Esophagus squamous epithelium (tissue), 5 donors: ENCODE data around the gene SHLD1. TPM values are rescaled to one million over a fixed set of nuclear protein-coding genes. Genes with fewer than 3 reads are reported as not detected.
"Not testable (repeated sequence)": the region's sequence is repeated elsewhere in the genome, so short reads cannot be mapped to it uniquely, and the experiment has no call there.

Experiments used
- DNase-seq: peaks from one replicate; lab custom pipeline; 2025; lab: John Stamatoyannopoulos, UW
- H3K27ac ChIP-seq, 4 donors: fragments of 200-600 bp; sonication (generic); one replicate each; pipeline ENCODE4 v1.5.1; 2016 to 2019; ENCODE audit warnings: mild to moderate bottlenecking in 1 of 4
- H3K27me3 ChIP-seq, 4 donors: fragments of 200-600 bp; sonication (generic); 1 replicate in 3 of 4; 2 replicates in 1 of 4; pipeline versions ENCODE4 v1.5.1 to v1.6.0; 2017 to 2021; ENCODE audit warnings: antibody characterized with exemption in 1 of 4
- H3K36me3 ChIP-seq, 3 donors: fragments of 200-600 bp; sonication (generic); one replicate each; pipeline ENCODE4 v1.5.1; 2016 to 2019
- H3K4me1 ChIP-seq, 3 donors: fragments of 200-600 bp; sonication (generic); one replicate each; pipeline ENCODE4 v1.5.1; 2017 to 2019
- H3K4me3 ChIP-seq, 4 donors: fragments of 200-600 bp; sonication (generic); 1 replicate in 3 of 4; 2 replicates in 1 of 4; pipeline ENCODE4 v1.5.1; 2016 to 2019; ENCODE audit warnings: mild to moderate bottlenecking in 2 of 4, moderate library complexity in 1 of 4
- H3K9me3 ChIP-seq, 3 donors: fragments of 200-600 bp; sonication (generic); one replicate each; pipeline ENCODE4 v1.5.1; 2016 to 2019
- POLR2A ChIP-seq, 4 donors: fragments of 450-650 bp; IDR thresholded peaks; one replicate each; pipeline ENCODE4 v1.6.1; 2017; ENCODE audit warnings: antibody characterized with exemption in 4 of 4, mild to moderate bottlenecking in 4 of 4, moderate library complexity in 3 of 4
- WGBS, 2 donors: methylation state at CpG; one replicate each; pipeline ENCODE4 v1.1.5; 2018; 5-methylcytosine and 5-hydroxymethylcytosine counted together
- intact Hi-C: fragments of 100-400 bp; cut with DNase I; formaldehyde crosslinking; loops from one replicate; pipeline ENCODE4 v1.15.0; 2022
- total RNA-seq, 4 donors: library from RNA; depleted of rRNA; stranded (reverse); fragments of >200 nt; gene quantifications; one replicate each; pipeline ENCODE4 v1.1.0, GENCODE V29; 2016
- TF ChIP-seq, protein P1 (sequence below), 6 experiments: fragments of 450-650 bp in 4 of 6; fragments of 200-600 bp in 2 of 6; sonication (generic) in 2 of 6; IDR thresholded peaks; one replicate each; pipeline ENCODE4 v1.5.1; 2016 to 2019; ENCODE audit warnings: antibody characterized with exemption in 6 of 6, mild to moderate bottlenecking in 4 of 6, moderate library complexity in 4 of 6
- donor health status: DM: yes; HTN: yes; CAD: no.

The SHLD1 gene
- total RNA-seq, 4 donors from 2014 or later = 1.2 to 3.6 (median 2.0) TPM

DNA sequence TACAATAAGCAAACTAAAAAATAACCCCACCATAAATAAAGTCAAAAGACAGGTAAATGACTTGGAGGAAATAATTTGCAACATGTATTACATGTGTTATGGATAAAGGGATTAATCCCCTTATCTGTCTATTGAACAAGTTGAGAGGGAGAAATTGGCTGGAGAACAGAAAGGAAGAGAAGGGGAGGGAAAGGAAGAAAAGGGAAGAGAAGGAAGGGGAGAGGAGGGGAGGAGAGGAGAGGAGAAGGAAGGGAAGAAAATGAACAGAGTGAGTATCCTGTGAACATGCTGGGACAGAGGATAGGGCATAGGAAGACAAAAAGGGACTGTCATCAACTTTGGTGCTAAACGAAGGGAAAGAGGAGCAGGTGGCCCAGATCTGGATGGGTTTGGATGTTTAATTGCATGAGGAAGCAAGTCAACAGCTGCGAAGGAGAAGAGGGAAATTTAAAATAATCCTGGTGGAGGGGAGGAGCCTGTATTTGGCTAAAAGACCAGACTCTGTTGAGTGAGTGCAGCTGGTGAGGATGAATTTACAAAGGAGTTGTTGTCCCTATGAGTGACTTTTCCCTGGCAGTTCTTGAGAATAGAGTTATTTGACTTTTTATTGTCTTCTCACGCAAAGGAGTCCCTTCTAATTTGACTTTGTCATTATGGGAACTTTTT, 14.2 kb upstream of the SHLD1 start:
- DNase-seq = no peak
- 46 to 47% methylated on average over 3 of the region's 3 CpGs for WGBS, 2 donors
- Histone ChIP-seq H3K4me1 (peaks cover 4 to 27% (median 14%) of the 10 kb centered on the region in 3 donors), H3K27ac (peak overlapping the region in 2 of 4 donors; percentile 14 to 26), H3K27me3 (no peaks in the 10 kb centered on the region), H3K36me3 (no peaks in the 10 kb centered on the region), H3K4me3 (no peak overlapping the region), H3K9me3 (no peaks in the 10 kb centered on the region)
- intact Hi-C loops = no loop called here
- TF ChIP-seq, protein P1, sequence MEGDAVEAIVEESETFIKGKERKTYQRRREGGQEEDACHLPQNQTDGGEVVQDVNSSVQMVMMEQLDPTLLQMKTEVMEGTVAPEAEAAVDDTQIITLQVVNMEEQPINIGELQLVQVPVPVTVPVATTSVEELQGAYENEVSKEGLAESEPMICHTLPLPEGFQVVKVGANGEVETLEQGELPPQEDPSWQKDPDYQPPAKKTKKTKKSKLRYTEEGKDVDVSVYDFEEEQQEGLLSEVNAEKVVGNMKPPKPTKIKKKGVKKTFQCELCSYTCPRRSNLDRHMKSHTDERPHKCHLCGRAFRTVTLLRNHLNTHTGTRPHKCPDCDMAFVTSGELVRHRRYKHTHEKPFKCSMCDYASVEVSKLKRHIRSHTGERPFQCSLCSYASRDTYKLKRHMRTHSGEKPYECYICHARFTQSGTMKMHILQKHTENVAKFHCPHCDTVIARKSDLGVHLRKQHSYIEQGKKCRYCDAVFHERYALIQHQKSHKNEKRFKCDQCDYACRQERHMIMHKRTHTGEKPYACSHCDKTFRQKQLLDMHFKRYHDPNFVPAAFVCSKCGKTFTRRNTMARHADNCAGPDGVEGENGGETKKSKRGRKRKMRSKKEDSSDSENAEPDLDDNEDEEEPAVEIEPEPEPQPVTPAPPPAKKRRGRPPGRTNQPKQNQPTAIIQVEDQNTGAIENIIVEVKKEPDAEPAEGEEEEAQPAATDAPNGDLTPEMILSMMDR (IDR thresholded peaks at IDR 0.05) = no peak
- TF ChIP-seq POLR2A (IDR thresholded peaks at IDR 0.05) = no peak

DNA sequence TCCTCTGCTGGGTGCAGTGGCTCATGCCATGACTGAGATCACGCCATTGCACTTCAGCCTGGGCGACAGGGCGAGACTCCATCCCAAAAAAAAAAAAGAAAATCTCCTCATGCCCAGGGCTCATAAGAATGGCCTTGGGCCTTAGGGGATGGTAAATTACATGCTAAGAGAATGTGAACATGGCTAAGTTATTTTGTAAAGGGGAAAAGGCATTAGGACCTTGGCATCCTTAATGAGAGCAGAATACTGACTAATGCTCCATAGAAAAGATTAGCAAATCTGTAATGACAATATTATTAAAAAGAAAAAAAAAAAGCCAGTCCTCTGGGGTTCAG, 12.6 kb upstream of the SHLD1 start:
- 25 to 96% methylated on average over 3 of the region's 3 CpGs for WGBS, 2 donors
- Histone ChIP-seq H3K4me3 (no peak overlapping the region), H3K36me3 (no peaks in the 10 kb centered on the region), H3K4me1 (peaks cover 4 to 22% (median 14%) of the 10 kb centered on the region in 3 donors), H3K27me3 (no peaks in the 10 kb centered on the region), H3K9me3 (no peaks in the 10 kb centered on the region), H3K27ac (no peak overlapping the region)
- TF ChIP-seq, protein P1 (IDR thresholded peaks at IDR 0.05) = no peak
- TF ChIP-seq POLR2A (IDR thresholded peaks at IDR 0.05) = no peak
- intact Hi-C loops = no loop called here
- no peak for DNase-seq

DNA sequence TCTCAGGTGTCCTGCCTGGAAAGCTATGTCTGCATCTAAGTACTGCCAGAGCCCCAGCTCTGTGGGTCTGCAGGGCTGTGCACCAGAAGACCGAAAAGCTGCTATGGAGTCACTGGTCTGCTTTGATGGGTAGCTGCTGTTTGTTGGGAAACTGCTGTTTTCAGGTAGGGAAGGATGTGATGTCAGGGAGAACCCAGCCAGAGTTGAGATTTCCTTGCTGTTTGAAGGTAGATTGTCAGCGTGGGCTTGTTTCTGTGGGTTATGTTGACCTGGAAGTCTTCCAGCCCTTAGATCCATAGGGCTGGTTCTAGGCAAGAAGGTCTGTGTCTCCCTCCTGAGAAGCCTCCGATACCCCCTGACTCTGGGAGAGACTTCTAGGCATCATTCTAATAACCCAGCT, 12.2 kb upstream of the SHLD1 start:
- intact Hi-C loops = no loop called here
- 81 to 88% methylated on average over 3 of the region's 3 CpGs for WGBS, 2 donors
- H3K27ac ChIP-seq = no peak overlapping the region

DNA sequence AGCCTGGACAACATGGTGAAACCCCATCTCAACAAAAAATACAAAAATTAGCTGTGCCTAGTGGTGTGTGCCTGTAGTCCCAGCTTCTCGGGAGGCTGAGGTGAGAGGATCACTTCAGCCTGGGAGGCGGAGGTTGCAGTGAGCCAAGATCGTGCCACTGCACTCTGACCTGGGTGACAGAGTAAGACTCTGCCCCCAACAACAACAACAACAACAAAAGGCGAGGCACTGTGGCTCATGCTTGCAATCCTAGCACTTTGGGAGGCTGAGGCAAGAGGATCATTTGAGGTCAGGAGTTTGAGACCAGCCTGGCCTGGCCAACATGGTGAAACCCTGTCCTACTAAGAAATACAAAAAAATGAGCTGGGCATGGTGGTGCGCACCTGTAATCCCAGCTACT, 9.6 kb upstream of the SHLD1 start:
- H3K4me3 ChIP-seq, DNase-seq, H3K27ac ChIP-seq, intact Hi-C loops, H3K9me3 ChIP-seq, H3K27me3 ChIP-seq, H3K36me3 ChIP-seq: not testable (repeated sequence)
- 80 to 91% methylated on average over 1 to 5 of the region's 5 CpGs for WGBS, 2 donors
- peaks cover 4 to 22% (median 14%) of the 10 kb centered on the region in 3 donors for H3K4me1 ChIP-seq

More for the DNA sequence above, 12.2 kb upstream of the SHLD1 start:
- Histone ChIP-seq H3K4me3 (no peak overlapping the region), H3K27me3 (no peaks in the 10 kb centered on the region), H3K9me3 (no peaks in the 10 kb centered on the region), H3K36me3 (no peaks in the 10 kb centered on the region), H3K4me1 (peaks cover 4 to 22% (median 14%) of the 10 kb centered on the region in 3 donors)
- no peak for DNase-seq
- TF ChIP-seq, protein P1 (IDR thresholded peaks at IDR 0.05) = no peak
- TF ChIP-seq POLR2A (IDR thresholded peaks at IDR 0.05) = no peak

DNA sequence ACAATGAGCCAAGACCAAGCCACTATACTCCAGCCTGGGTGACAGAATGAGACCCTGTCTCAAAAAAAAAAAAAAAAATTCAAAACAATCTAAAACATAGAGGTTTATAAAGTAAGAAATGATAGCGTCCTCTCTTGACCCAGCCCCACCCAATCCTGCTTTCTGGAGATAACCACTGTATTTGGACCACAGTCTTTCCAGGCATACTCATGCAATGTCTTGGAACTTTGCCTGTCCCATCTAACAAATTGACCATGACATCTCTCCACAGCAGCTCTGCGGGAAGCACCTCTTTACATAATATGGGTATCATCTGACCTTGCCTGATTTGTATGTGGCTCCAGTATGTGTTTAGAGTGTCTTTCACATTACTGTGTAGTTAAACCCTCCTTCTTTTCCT, 9.1 kb upstream of the SHLD1 start:
- no peaks in the 10 kb centered on the region for H3K9me3 ChIP-seq
- no peaks in the 10 kb centered on the region for H3K36me3 ChIP-seq
- DNase-seq = no peak
- no peak for TF ChIP-seq POLR2A (IDR thresholded peaks at IDR 0.05)
- TF ChIP-seq, protein P1 (IDR thresholded peaks at IDR 0.05) = no peak
- H3K4me1 ChIP-seq = peaks cover 4 to 19% (median 13%) of the 10 kb centered on the region in 3 donors
- no peaks in the 10 kb centered on the region for H3K27me3 ChIP-seq
- 71 to 76% methylated on average over 2 of the region's 2 CpGs for WGBS, 2 donors
- intact Hi-C loops = no loop called here
- no peak overlapping the region for H3K4me3 ChIP-seq
- H3K27ac ChIP-seq = no peak overlapping the region
